NCI-H2196 (cell line): ENCODE results near the gene DIPK1A.

ENCODE experiments used
- DNase-seq: peaks from one replicate; lab custom pipeline; 2025; ENCODE audit not compliant: unreplicated experiment; lab: John Stamatoyannopoulos, UW

The DIPK1A gene

DNA sequence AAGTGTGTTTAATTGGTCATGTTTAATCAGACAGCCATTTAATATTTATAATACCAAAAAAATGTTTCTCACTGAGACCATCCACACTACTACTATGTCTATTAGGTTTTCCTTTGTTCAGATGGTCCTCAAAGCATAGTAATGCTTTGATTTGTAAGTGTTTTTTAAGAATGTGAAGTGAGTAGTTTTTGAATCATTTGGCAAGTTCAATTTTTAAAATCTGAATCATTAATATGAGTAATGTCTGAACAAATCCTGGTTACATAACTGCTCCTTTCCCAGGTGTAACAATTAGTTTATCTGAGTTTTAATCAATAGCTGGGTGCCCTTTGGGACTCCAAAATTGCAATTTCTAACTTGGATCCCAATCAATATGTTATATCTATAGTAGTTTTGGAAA is 152.9 kb downstream of the DIPK1A start:
- no peak for DNase-seq

DNA sequence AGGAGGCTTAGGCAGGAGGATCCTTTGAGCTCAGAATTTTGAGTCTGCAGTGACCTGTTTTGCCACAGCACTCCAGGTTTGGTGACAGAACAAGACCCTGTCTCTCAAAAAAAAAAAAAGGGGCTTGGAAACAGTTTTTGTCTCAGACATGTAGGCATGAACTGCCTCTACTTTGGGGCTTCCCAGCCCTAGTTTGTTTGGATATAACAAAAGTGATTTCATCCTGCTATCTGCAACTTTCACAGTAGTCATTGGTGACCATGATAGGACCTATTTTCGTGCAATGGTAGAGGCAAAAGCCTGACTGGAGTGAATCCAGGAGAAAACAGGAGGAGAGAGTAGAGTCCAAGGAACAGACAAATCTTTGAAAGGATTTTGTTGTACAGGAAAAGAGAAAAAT is 156.0 kb downstream of the DIPK1A start:
- DNase-seq: no peak

DNA sequence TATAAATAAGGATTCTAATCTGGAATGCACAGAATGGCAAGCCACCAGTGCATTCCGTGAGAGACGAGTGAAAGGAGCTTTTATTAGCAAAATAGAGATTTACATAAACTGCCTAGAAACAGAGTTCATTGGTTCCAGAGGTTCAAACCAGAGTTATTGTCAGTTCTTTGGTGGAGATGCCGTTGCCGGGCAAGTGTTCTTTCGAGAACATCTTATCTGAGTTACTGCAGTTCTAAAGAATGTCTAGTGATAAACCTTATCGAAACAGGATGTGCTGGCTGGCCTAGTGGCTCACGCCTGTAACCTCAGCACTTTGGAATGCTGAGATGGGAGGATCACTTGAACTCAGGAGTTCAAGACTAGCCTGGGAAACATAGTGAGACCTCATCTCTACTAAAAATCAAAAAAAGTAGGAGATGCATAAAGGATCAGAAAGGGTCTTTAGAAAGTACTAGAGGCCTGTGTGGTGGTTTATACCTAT is 156.5 kb downstream of the DIPK1A start:
- DNase-seq: peak; percentile 21

DNA sequence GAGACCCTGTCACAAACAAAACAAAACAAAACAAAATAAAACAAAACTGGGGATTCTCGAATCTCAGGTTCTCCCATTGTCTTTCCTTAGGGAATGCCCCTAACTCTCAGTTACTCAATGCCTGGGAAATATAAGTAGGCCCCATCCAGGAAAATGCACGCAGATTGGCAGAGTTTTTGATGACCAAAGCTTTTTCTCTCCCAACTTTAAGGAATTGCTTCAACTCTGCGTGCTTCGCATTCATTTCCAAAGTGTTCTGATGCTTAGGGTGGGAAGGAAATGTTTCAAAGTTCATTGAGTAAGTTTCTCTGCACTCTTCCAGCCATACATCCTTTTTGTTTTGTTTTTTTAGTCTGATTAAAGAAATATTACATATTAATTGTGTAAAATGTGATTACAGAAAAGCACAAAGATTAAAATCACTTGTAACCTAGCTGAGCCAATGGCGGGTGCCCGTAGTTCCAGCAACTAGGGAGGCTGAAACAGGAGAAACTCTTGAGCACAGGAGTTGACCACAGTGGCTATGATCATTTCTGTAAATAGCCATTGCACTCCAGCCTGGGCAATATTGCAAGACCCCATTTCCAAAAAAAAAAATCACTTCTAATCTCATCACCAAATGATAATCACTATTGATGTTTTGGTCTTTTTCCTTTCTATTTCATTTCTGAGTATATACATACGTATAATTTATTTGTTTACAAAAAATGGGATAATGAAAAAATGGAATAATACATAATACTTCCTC is 157.9 kb downstream of the DIPK1A start:
- DNase-seq: no peak

GRCh38 chr1:92797961-92798360 is 163.3 kb downstream of the DIPK1A start:
- no peak for DNase-seq

DNA sequence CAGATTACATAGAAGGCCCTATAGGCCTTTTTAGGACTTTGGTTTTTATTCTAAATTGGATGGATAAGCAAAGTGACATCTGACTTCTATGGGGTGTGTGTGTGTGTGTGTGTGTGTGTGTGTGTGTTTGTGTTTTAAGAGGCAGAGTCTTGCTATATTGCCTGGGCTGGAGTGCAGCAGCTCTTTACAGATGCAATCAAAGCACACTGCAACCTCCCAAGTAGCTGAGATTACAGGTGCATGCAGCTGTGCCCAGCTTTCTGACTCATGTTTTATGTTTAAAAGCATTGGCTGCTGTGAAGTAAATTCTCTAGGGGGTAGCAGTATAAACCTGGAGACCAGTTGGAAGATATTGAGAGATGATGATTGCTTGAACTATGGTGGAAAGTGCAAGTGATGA is 164.0 kb downstream of the DIPK1A start:
- no peak for DNase-seq

GRCh38 chr1:92795166-92795565 is 166.1 kb downstream of the DIPK1A start:
- no peak for DNase-seq

DNA sequence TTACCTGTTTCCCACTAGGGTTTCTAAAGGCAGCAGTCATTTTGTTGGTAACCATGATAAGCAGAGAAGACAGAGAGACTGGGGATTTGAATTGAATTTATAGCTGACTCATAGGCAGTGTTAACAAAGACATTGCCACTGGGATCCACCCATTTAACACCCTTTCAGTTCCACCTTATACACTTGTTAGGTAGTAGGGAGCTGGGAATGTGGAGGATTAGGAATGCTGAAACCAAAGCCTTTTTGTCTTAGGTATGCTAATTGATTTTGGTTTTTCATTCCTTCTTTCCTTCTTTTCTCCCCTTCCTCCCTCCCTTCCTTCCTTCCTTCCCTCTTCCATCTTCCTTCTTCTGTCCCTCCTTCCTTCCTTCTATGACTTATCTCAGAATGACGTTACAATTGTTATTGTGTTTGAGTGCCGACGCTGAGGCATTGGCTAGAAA is 168.9 kb downstream of the DIPK1A start:
- DNase-seq: no peak
